Mesodermal cell (in vitro differentiated cells): ENCODE data around the gene LRRC8C.
"Not testable (repeated sequence)": the region's sequence is repeated elsewhere in the genome, so short reads cannot be mapped to it uniquely, and the experiment has no call there.

Experiments used
- H3K27ac ChIP-seq: 2 replicates; pipeline ENCODE4 v1.7.0; 2013; ENCODE audit warnings: mild to moderate bottlenecking, low read depth, low read length, moderate library complexity; ENCODE audit not compliant: severe bottlenecking
- H3K36me3 ChIP-seq: 2 replicates; pipeline ENCODE4 v1.7.1; 2013; ENCODE audit warnings: mild to moderate bottlenecking, low read length, moderate library complexity; ENCODE audit not compliant: control insufficient read depth, insufficient read depth
- H3K4me1 ChIP-seq: one replicate; pipeline ENCODE4 v1.7.1; 2013; ENCODE audit warnings: mild to moderate bottlenecking, low read length; ENCODE audit not compliant: insufficient read depth, control insufficient read depth, poor library complexity, severe bottlenecking
- H3K4me3 ChIP-seq: 2 replicates; pipeline ENCODE4 v1.7.0; 2013; ENCODE audit warnings: low read length, control low read depth, mild to moderate bottlenecking; ENCODE audit not compliant: insufficient read depth, poor library complexity, severe bottlenecking; ENCODE audit errors: extremely low read depth
- H3K9me3 ChIP-seq: 2 replicates; pipeline ENCODE4 v1.7.1; 2013; ENCODE audit warnings: mild to moderate bottlenecking, low read length, moderate library complexity; ENCODE audit not compliant: control insufficient read depth
- WGBS, 2 experiments: methylation state at CpG; one replicate each; pipeline ENCODE4 v1.1.5; 2013; ENCODE audit warnings: missing lambda C conversion rate in 2 of 2; ENCODE audit not compliant: insufficient coverage in 2 of 2; 5-methylcytosine and 5-hydroxymethylcytosine counted together

LRRC8C gene

GRCh38 chr1:89704014-89704413, 71.1 kb downstream of the LRRC8C start:
- 100% methylated on average over 1 of the region's 2 CpGs for WGBS, 2 experiments
- H3K36me3 ChIP-seq, result no peaks in the 10 kb centered on the region
- H3K9me3 ChIP-seq, result no peaks in the 10 kb centered on the region
- H3K4me3 ChIP-seq, result no peak overlapping the region
- H3K4me1 ChIP-seq, result peaks cover 19% of the 10 kb centered on the region
- no peak overlapping the region for H3K27ac ChIP-seq

- WGBS, 2 experiments, result no CpG with 5 or more reads among the region's 2 CpGs
- not testable (repeated sequence) for H3K27ac ChIP-seq, H3K9me3 ChIP-seq, H3K36me3 ChIP-seq, H3K4me3 ChIP-seq
- peaks cover 26% of the 10 kb centered on the region for H3K4me1 ChIP-seq
These were observed 72.0 kb downstream of the LRRC8C start for GRCh38 chr1:89704885-89705284.

GRCh38 chr1:89705901-89706699, 73.2 kb downstream of the LRRC8C start:
- WGBS, 2 experiments, result 80% methylated on average over 1 of the region's 6 CpGs; no CpG with 5 or more reads in 1 of the 2 experiments
- Histone ChIP-seq H3K4me3 (no peak overlapping the region), H3K27ac (no peak overlapping the region), H3K36me3 (no peaks in the 10 kb centered on the region), H3K4me1 (peaks cover 33% of the 10 kb centered on the region), H3K9me3 (no peaks in the 10 kb centered on the region)

GRCh38 chr1:89706700-89707012, 73.7 kb downstream of the LRRC8C start:
- Histone ChIP-seq H3K9me3 (no peaks in the 10 kb centered on the region), H3K4me3 (no peak overlapping the region), H3K36me3 (no peaks in the 10 kb centered on the region), H3K27ac (no peak overlapping the region), H3K4me1 (peaks cover 30% of the 10 kb centered on the region)

- 73 to 83% methylated on average over 4 of the region's 6 CpGs for WGBS, 2 experiments
- peak overlapping the region; percentile 63 for H3K27ac ChIP-seq
- no peaks in the 10 kb centered on the region for H3K9me3 ChIP-seq
These were observed 75.9 kb downstream of the LRRC8C start for GRCh38 chr1:89708751-89709375.

GRCh38 chr1:89710498-89711139, 77.7 kb downstream of the LRRC8C start:
- peaks cover 16% of the 10 kb centered on the region for H3K36me3 ChIP-seq
- WGBS, 2 experiments, result 88 to 100% methylated on average over 1 of the region's 4 CpGs
- H3K4me1 ChIP-seq, result peaks cover 38% of the 10 kb centered on the region
- H3K27ac ChIP-seq, result no peak overlapping the region
- H3K4me3 ChIP-seq, result no peak overlapping the region
- no peaks in the 10 kb centered on the region for H3K9me3 ChIP-seq

More at GRCh38 chr1:89708751-89709375, 75.9 kb downstream of the LRRC8C start:
- Histone ChIP-seq H3K4me1 (peaks cover 38% of the 10 kb centered on the region), H3K36me3 (peaks cover 11% of the 10 kb centered on the region), H3K4me3 (no peak overlapping the region)

- Histone ChIP-seq H3K4me3 (no peak overlapping the region), H3K9me3 (no peaks in the 10 kb centered on the region), H3K36me3 (peaks cover 16% of the 10 kb centered on the region), H3K4me1 (peaks cover 35% of the 10 kb centered on the region), H3K27ac (no peak overlapping the region)
- WGBS, 2 experiments, result 87 to 100% methylated on average over 3 to 4 of the region's 5 CpGs
These were observed 78.3 kb downstream of the LRRC8C start for GRCh38 chr1:89711140-89711778.

- no peak overlapping the region for H3K27ac ChIP-seq
- H3K9me3 ChIP-seq, result no peaks in the 10 kb centered on the region
- whole genome bisulfite sequencing, 2 experiments, result 100% methylated on average over 1 of the region's 3 CpGs; no CpG with 5 or more reads in 1 of the 2 experiments
- H3K36me3 ChIP-seq, result peaks cover 16% of the 10 kb centered on the region
- peaks cover 34% of the 10 kb centered on the region for H3K4me1 ChIP-seq
- H3K4me3 ChIP-seq, result no peak overlapping the region
These were observed 79.5 kb downstream of the LRRC8C start for GRCh38 chr1:89712420-89712819.

- peaks cover 16% of the 10 kb centered on the region for H3K36me3 ChIP-seq
- no peak overlapping the region for H3K4me3 ChIP-seq
- no peak overlapping the region for H3K27ac ChIP-seq
- H3K4me1 ChIP-seq, result peaks cover 16% of the 10 kb centered on the region
- no peaks in the 10 kb centered on the region for H3K9me3 ChIP-seq
- WGBS, 2 experiments, result no CpG with 5 or more reads among the region's 1 CpG
These were observed 82.8 kb downstream of the LRRC8C start for GRCh38 chr1:89715677-89716076.

GRCh38 chr1:89719502-89720306, 86.8 kb downstream of the LRRC8C start:
- H3K4me1 ChIP-seq, result peaks cover 13% of the 10 kb centered on the region
- no peaks in the 10 kb centered on the region for H3K9me3 ChIP-seq
- H3K27ac ChIP-seq, result peak overlapping the region; percentile 5
- no peaks in the 10 kb centered on the region for H3K36me3 ChIP-seq
- 60% methylated on average over 1 of the region's 5 CpGs; no CpG with 5 or more reads in 1 of the 2 experiments for whole genome bisulfite sequencing, 2 experiments
- no peak overlapping the region for H3K4me3 ChIP-seq
